Middle frontal gyrus (tissue), 1 donor: ENCODE measurements around the gene SLC28A1.

Source experiments
- DNase-seq: peaks from one replicate; pipeline ENCODE4 v3.0.0-alpha.2; 2015; ENCODE audit warnings: low spot score; ENCODE audit errors: extremely low spot score

Gene SLC28A1

DNA sequence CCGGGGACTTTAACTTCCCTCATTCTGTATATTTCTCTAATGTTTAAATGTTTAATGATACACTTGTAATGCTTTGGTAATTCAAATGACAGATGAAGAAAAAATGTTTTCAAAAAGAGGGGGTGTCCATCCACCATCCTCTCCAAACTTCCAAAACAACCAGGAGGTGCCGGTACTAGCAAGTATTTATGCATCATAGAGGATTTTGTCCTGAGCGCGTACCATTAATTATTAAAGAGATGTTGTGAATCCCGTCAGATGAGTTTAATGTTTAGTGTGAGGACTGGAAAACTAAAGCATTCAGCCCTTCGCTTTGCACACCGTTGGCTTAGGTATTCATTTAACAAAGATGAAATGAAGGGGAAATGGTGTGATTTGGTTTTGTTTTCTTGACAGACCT, 1.3 kb downstream of the SLC28A1 start:
- no peak for DNase-seq

GRCh38 chr15:84886211-84886983, 1.9 kb downstream of the SLC28A1 start:
- no peak for DNase-seq

GRCh38 chr15:84886984-84887299, 2.5 kb downstream of the SLC28A1 start:
- DNase-seq = no peak

DNA sequence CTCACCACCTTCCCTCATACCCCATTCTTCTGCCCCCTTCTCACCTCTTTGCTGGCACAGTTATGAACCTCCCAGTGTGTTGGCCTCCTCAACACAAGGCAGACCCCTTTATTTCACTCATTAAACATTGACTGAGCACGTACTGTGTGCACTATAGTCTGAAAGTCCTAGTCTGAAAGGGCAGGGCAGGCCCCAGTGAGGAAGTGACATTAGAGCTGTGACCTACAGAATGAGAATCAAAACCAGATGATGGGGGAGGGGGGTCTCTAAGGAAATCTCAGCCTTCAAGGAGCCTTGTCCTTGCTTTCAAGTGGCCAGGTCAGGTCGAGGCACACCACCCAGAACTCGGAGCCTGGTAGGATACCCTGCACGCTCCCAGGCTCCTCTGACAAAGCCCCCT, 3.5 kb downstream of the SLC28A1 start:
- DNase-seq = no peak

DNA sequence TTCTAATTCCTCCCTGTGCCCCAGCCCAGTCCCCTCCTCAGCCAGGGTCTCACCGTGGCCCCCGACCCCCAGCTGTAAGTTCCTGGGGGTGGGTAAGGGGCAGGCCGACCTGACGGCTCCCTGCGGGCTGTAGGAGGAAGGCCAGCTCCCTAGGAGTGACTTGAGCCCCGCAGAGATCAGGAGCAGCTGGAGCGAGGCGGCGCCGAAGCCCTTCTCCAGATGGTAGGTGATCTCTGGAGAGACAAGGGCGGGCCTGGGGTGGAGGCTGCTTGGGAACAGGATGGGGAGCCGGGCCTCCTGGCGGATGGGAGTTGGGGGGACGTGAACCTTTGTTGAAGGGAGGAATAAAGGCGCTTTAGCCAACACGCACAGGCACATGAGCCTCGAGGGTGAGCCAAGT, 4.2 kb downstream of the SLC28A1 start:
- DNase-seq = no peak

DNA sequence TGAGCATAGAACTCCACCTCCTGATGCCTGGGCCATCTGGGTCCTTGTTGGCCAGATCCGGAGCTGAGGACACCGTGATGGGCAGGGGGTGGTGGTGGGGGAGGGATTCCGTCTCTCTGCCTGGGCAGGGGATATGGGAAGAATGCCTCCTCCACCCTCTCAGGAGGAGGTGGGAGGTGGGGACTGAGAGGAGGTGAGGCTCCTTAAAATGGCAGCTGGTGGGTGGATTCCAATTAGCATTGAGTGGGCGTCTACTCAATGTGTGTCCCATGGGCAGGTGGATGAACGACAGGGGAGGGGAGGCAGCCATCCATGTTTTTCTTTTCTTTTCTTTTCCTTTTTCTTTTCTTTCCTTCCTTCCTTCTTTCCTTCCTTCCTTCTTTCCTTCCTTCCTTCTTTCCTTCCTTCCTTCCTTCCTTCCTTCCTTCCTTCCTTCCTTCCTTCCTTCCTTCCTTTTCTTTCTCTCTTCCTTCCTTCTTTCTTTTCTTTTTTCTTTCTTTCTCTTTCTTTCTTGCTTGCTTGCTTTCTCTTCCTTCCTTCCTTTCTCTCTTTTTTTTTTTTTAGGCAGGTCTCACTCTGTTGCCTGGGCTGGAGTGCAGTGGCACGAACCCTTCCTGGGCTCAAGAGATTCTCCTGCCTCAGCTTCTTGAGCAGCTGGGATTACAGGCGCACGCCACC, 5.0 kb downstream of the SLC28A1 start:
- DNase-seq = no peak

GRCh38 chr15:84889991-84890669, 5.7 kb downstream of the SLC28A1 start:
- DNase-seq = no peak

- no peak for DNase-seq
These were observed 6.3 kb downstream of the SLC28A1 start for GRCh38 chr15:84890670-84891162.

DNA sequence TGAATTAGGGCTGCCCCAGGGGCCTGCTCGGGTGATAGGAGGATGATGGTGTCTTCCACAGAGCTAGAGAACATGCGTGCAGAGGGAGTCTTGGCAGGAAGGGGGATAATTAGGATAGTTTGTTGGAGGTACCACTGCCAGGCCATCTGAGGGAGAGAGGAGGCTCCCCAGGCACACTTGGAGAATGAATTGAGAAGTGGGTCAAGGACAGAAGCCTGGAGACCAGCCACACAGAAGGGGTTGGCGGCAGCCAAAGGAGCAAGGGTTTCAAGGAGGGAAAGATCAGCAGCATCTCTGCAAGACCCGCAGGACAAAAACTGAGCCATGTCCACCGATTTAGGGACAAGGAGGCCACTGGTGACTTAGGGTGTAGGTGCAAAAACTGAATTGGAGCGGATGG, 6.9 kb downstream of the SLC28A1 start:
- no peak for DNase-seq

DNA sequence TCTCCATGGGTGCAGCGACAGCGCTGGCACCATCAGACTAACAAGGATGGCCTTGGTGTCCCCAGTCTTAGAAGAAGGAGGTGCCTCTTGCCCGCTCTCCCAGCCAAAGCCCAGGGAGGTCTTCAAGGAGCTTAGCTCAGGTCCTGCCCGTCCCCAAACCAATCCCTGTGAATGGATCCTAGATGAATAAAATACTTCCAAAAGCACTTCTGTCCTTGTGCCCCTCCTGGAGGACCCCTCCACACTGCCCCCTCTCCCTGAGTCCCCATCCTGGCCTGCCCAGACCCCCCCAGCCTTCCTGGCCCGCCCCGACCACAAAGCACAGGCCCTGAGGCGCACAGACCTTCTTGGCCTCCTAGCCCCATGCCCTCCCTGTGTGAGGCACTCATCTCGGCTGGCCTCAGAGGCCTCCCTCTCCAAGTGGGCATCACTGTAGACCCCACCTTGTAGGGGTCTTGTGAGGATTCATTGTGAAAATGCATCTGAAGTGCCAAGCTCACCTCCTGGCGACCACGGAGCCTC, 8.4 kb downstream of the SLC28A1 start:
- DNase-seq = no peak

DNA sequence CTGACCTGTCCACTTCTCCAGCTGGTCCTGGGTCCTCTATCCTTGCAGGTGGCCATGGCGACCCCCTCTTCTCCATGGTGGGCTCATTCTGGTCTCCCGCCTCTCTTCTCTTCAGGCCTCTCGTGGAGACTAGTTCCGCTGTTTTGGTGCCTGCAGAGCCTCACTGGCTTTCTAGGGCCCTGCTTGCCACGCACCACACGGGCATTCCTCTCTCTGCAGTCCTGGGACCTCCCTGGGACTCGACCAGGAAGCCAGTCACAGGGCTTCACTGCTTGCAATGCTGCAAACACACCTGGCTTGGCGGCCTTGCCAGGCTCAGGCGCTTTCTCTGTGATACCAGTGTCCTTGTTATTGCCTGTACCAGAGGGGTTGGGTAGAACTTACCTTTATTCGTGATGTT, 9.1 kb downstream of the SLC28A1 start:
- no peak for DNase-seq

- DNase-seq = no peak
These were observed 10.4 kb downstream of the SLC28A1 start for GRCh38 chr15:84894736-84895425.

GRCh38 chr15:84898761-84899160, 14.3 kb downstream of the SLC28A1 start:
- no peak for DNase-seq

GRCh38 chr15:84899750-84900149, 15.3 kb downstream of the SLC28A1 start:
- no peak for DNase-seq

DNA sequence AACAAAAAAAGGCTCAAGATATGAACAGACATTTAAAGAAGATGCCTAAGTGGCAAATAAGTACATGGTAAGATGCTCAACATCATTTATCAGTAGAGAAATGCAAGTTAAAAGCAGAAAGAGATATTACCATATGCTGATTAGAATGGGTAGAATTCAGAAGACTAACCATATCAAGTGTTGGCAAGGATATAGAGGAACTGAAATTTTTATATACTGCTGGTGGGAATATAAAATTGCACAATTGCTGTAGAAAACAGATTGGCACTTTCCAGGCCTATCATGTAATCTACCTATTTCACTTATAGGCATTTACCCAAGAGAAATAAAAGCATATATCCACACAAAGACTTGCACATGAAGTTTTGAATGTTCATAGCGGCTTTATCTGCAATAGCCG, 17.1 kb downstream of the SLC28A1 start:
- no peak for DNase-seq

- DNase-seq = no peak
These were observed 19.3 kb downstream of the SLC28A1 start for GRCh38 chr15:84903751-84904150.

- DNase-seq = no peak
These were observed 20.0 kb downstream of the SLC28A1 start for GRCh38 chr15:84904419-84904818.

GRCh38 chr15:84905016-84905916, 20.8 kb downstream of the SLC28A1 start:
- no peak for DNase-seq

DNA sequence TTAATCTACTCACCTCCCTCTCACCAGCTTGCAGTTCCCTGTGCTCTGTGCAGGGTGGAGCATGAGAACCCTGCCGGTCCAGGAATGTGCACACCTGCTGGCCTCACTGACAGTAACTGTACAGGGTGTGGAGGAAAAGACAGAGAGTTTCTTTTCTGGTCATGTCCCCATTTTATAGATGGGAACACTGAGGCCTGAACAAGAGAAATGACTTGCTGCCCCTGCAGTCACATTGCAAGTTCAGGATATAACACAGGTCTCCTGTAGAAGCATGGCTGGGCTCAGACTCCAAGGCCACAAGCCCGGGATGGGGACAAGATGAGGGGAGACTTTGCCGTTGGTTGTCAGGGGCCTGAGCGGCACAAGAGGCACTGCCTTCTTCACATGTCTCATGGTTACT, 23.3 kb downstream of the SLC28A1 start:
- DNase-seq = no peak

DNA sequence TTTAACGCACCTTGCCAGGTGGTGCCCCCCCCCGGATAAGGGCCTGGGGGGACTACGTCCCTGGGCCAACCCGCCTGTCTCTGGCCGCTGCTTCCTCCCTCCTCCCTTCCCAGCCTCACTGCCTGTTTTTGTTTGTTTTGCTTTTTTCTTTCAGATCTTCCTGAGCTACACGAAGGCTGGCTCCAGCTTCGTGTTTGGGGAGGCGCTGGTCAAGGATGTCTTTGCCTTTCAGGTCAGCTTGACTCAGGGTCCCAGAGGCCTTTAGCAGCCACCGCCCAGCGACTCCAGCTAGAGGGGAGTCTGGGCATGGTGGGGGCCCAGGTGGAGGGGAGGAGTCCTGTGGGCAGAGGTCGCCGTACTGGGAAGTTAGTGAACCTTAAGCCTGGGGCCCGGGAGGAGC, 24.1 kb downstream of the SLC28A1 start:
- no peak for DNase-seq

DNA sequence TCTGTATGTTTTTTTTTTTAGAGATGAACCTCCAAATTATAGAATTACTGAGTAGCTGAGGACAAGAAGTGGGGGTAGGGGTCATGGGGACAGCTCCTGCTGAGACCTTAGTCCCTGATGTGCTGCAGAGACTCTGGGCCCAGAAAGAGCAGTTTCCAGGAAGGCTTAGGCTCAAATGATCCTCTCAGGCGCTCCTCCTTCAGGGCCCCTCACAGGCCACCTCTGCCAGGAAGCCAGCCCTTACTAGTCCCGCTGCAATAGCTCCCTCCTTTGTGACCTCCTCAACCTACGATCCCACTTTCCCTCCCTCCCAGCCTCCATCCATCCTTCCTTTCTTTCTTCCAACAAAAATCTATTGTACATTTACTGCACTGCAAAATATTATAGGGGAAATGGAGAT, 24.6 kb downstream of the SLC28A1 start:
- no peak for DNase-seq
